ENCODE results near the gene FAM114A1. TPM values are rescaled to one million over a fixed set of nuclear protein-coding genes. Genes with fewer than 3 reads are reported as not detected.
"Not testable (repeated sequence)": the region's sequence is repeated elsewhere in the genome, so short reads cannot be mapped to it uniquely, and the experiment has no call there.

The FAM114A1 gene
- total RNA-seq, 2 donors from 2014 or later: 0.48 to 0.83 TPM

GRCh38 chr4:38935391-38936073 lies 67.9 kb downstream of the FAM114A1 start:
- no peak for ATAC-seq (replicated peaks in 1 of 2)
- no peak overlapping the region for H3K27ac Mint-ChIP-seq
- no peaks in the 10 kb centered on the region for H3K9me3 Mint-ChIP-seq
- DNase-seq: no peak
- no peaks in the 10 kb centered on the region for H3K27me3 Mint-ChIP-seq (ENCODE audit: low read depth)
- H3K4me3 Mint-ChIP-seq: no peak overlapping the region
- peaks cover 37% of the 10 kb centered on the region for H3K4me1 Mint-ChIP-seq (ENCODE audit: low read depth)
- peaks cover 0 to 2% of the 10 kb centered on the region in 2 donors for H3K36me3 Mint-ChIP-seq (ENCODE audit: insufficient read depth in 2 of 2)

DNA sequence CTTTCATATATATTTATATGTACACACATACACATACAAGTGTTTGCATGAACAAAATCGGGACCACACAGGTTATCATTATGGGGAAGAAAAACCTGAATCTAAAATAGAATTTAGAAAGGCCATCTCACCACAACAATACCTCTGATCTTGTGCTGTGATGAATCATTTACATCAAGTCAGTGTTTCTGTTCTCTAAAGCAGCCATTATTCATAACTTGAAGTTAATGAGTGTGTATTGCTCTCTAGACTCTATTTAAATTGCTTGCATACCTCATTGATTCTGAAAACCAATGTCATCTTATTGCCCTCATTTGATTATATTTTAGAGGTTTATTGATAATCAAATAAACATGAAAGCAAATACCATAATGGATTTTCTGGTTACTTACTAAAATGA lies 71.6 kb downstream of the FAM114A1 start:
- Mint-ChIP-seq H3K9me3 (no peaks in the 10 kb centered on the region), H3K27ac (peak overlapping the region; percentile 82), H3K27me3 (ENCODE audit: low read depth) (no peaks in the 10 kb centered on the region), H3K36me3 (ENCODE audit: insufficient read depth in 2 of 2) (peaks cover 0 to 2% of the 10 kb centered on the region in 2 donors), H3K4me3 (peak overlapping the region; percentile 60 to 77), H3K4me1 (ENCODE audit: low read depth) (peaks cover 57% of the 10 kb centered on the region)
- ATAC-seq (replicated peaks in 1 of 2) (peak; percentile 91 to 97), DNase-seq (no peak)

- peak overlapping the region; percentile 82 for H3K27ac Mint-ChIP-seq
Measured at GRCh38 chr4:38940476-38940875, 72.9 kb downstream of the FAM114A1 start.

DNA sequence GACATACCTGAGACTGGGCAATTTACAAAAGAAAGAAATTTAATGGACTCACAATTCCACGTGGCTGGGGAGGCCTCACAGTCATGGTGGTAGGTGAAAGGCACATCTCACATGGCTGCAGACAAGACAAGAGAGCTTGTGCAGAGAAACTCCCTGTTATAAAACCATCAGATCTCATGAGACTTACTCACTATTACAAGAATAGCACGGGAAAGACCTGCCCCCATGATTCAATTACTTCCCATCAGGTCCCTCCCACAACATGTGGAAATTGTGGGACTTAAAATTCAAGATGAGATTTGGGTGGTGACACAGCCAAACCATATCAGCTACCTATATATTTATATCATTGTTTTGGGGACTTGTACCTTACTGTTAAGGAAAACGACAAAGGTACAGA lies 74.3 kb downstream of the FAM114A1 start:
- Mint-ChIP-seq H3K27ac (peak overlapping the region; percentile 82), H3K4me1 (ENCODE audit: low read depth) (peaks cover 61% of the 10 kb centered on the region), H3K4me3 (peak overlapping the region; percentile 65 to 77)
- H3K27me3 Mint-ChIP-seq (ENCODE audit: low read depth); ATAC-seq (replicated peaks in 1 of 2); DNase-seq; H3K36me3 Mint-ChIP-seq (ENCODE audit: insufficient read depth in 2 of 2); H3K9me3 Mint-ChIP-seq: not testable (repeated sequence)

More at GRCh38 chr4:38940476-38940875, 72.9 kb downstream of the FAM114A1 start:
- H3K36me3 Mint-ChIP-seq (ENCODE audit: insufficient read depth in 2 of 2): peaks cover 0 to 2% of the 10 kb centered on the region in 2 donors
- H3K27me3 Mint-ChIP-seq (ENCODE audit: low read depth): no peaks in the 10 kb centered on the region
- ATAC-seq (replicated peaks in 1 of 2): peak in 1 of 2 donors; percentile 6
- no peak for DNase-seq
- H3K4me1 Mint-ChIP-seq (ENCODE audit: low read depth): peaks cover 57% of the 10 kb centered on the region
- peak overlapping the region; percentile 65 to 77 for H3K4me3 Mint-ChIP-seq
- no peaks in the 10 kb centered on the region for H3K9me3 Mint-ChIP-seq

- DNase-seq: no peak
- Mint-ChIP-seq H3K27me3 (ENCODE audit: low read depth) (no peaks in the 10 kb centered on the region), H3K27ac (no peak overlapping the region), H3K4me1 (ENCODE audit: low read depth) (peaks cover 58% of the 10 kb centered on the region), H3K4me3 (no peak overlapping the region), H3K9me3 (no peaks in the 10 kb centered on the region), H3K36me3 (ENCODE audit: insufficient read depth in 2 of 2) (no peaks in the 10 kb centered on the region)
- no peak for ATAC-seq (replicated peaks in 1 of 2)
Measured at GRCh38 chr4:38943343-38943742, 75.7 kb downstream of the FAM114A1 start.

DNA sequence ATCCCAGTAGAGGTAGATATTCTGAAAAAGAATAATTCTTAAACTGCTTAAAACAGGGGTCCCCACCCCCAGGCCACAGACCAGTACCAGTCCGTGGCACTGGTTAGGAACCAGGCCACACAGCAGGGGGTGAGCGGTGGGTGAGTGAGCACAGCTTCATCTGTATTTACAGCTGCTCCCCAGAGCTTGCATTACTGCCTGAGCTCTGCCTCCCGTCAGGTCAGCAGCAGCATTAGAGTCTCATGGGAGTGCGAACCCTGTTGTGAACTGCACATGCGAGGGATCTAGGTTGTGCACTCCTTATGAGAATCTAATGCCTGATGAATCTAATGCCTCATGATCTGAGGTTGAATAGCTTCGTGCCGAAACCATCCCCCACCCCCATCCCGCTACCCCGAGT lies 76.8 kb downstream of the FAM114A1 start:
- ATAC-seq (replicated peaks in 1 of 2) (no peak), DNase-seq (no peak)
- Mint-ChIP-seq H3K9me3 (no peaks in the 10 kb centered on the region), H3K27me3 (ENCODE audit: low read depth) (no peaks in the 10 kb centered on the region), H3K4me3 (no peak overlapping the region), H3K36me3 (ENCODE audit: insufficient read depth in 2 of 2) (no peaks in the 10 kb centered on the region), H3K27ac (no peak overlapping the region), H3K4me1 (ENCODE audit: low read depth) (peaks cover 58% of the 10 kb centered on the region)

GRCh38 chr4:38946919-38947318 lies 79.3 kb downstream of the FAM114A1 start:
- no peak for ATAC-seq (replicated peaks in 1 of 2)
- H3K36me3 Mint-ChIP-seq (ENCODE audit: insufficient read depth in 2 of 2): no peaks in the 10 kb centered on the region
- H3K9me3 Mint-ChIP-seq: no peaks in the 10 kb centered on the region
- peaks cover 55% of the 10 kb centered on the region for H3K4me1 Mint-ChIP-seq (ENCODE audit: low read depth)
- DNase-seq: no peak
- H3K27ac Mint-ChIP-seq: peak overlapping the region; percentile 51
- H3K27me3 Mint-ChIP-seq (ENCODE audit: low read depth): no peaks in the 10 kb centered on the region
- H3K4me3 Mint-ChIP-seq: peak overlapping the region in 1 of 2 donors; percentile 46

DNA sequence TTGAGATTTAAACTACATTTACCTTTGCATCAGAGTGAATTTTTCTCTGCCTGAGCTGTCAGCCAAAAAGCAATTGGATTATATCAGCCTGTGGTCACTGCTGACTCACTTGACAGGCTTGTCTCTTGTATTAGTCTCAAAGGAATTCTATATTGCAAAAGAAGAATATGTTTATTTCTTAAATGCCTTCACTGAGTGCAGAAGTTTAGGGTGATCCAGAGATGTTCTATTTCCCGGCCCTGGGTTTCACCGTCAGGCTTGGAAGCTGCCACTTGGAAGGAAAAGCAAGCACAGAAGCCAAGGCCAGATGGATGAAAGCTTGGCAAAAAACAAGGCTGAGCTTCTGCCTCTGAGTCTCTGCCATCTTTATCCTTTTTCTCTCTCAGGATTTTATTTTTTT lies 80.9 kb downstream of the FAM114A1 start:
- Mint-ChIP-seq H3K27ac (peak overlapping the region; percentile 87), H3K27me3 (ENCODE audit: low read depth) (no peaks in the 10 kb centered on the region), H3K4me1 (ENCODE audit: low read depth) (peaks cover 49% of the 10 kb centered on the region), H3K9me3 (no peaks in the 10 kb centered on the region), H3K36me3 (ENCODE audit: insufficient read depth in 2 of 2) (no peaks in the 10 kb centered on the region), H3K4me3 (peak overlapping the region; percentile 55 to 59)
- DNase-seq (no peak), ATAC-seq (replicated peaks in 1 of 2) (no peak)

GRCh38 chr4:38949411-38950051 lies 81.9 kb downstream of the FAM114A1 start:
- ATAC-seq (replicated peaks in 1 of 2): peak; percentile 86 to 96
- H3K4me1 Mint-ChIP-seq (ENCODE audit: low read depth): peaks cover 55% of the 10 kb centered on the region

GRCh38 chr4:38950159-38950558 lies 82.6 kb downstream of the FAM114A1 start:
- ATAC-seq (replicated peaks in 1 of 2) (no peak), DNase-seq (no peak)
- Mint-ChIP-seq H3K4me1 (ENCODE audit: low read depth) (peaks cover 55% of the 10 kb centered on the region), H3K27ac (peak overlapping the region; percentile 87), H3K27me3 (ENCODE audit: low read depth) (no peaks in the 10 kb centered on the region), H3K9me3 (no peaks in the 10 kb centered on the region), H3K36me3 (ENCODE audit: insufficient read depth in 2 of 2) (no peaks in the 10 kb centered on the region), H3K4me3 (peak overlapping the region in 1 of 2 donors; percentile 55)

More at GRCh38 chr4:38949411-38950051, 81.9 kb downstream of the FAM114A1 start:
- peak; percentile 59 to 63 for DNase-seq
- Mint-ChIP-seq H3K36me3 (ENCODE audit: insufficient read depth in 2 of 2) (no peaks in the 10 kb centered on the region), H3K27me3 (ENCODE audit: low read depth) (no peaks in the 10 kb centered on the region), H3K27ac (peak overlapping the region; percentile 87), H3K4me3 (peak overlapping the region; percentile 55 to 59), H3K9me3 (no peaks in the 10 kb centered on the region)

- H3K4me1 Mint-ChIP-seq (ENCODE audit: low read depth): peaks cover 56% of the 10 kb centered on the region
- no peaks in the 10 kb centered on the region for H3K36me3 Mint-ChIP-seq (ENCODE audit: insufficient read depth in 2 of 2)
- no peak for DNase-seq
- no peaks in the 10 kb centered on the region for H3K27me3 Mint-ChIP-seq (ENCODE audit: low read depth)
- ATAC-seq (replicated peaks in 1 of 2): no peak
- peak overlapping the region in 1 of 2 donors; percentile 55 for H3K4me3 Mint-ChIP-seq
- H3K9me3 Mint-ChIP-seq: no peaks in the 10 kb centered on the region
- peak overlapping the region; percentile 87 for H3K27ac Mint-ChIP-seq
Measured at GRCh38 chr4:38950734-38951133, 83.1 kb downstream of the FAM114A1 start.

DNA sequence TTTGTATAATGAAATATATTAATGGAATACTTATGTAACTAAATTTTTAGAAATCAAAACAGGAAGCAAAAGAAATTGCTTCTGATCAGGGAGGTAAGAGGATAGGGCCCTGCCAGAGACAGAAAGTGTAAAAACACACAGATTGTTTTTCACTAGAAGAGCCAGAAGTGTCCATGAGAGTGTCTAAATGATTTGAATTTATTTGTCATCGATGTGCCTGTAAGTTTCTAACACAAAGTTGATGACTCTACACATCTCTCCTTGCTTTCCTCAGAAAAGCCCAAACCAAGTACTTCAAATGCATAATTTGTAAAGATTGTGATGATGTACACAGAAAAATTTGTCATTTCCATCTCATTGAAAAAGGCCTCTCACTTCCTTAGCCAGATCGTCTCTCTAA lies 84.0 kb downstream of the FAM114A1 start:
- Mint-ChIP-seq H3K36me3 (ENCODE audit: insufficient read depth in 2 of 2) (peaks cover 4 to 7% of the 10 kb centered on the region in 2 donors), H3K4me1 (ENCODE audit: low read depth) (peaks cover 63% of the 10 kb centered on the region), H3K9me3 (peaks cover 0 to 6% of the 10 kb centered on the region in 2 donors), H3K27me3 (ENCODE audit: low read depth) (no peaks in the 10 kb centered on the region), H3K27ac (peak overlapping the region; percentile 17), H3K4me3 (peak overlapping the region in 1 of 2 donors; percentile 28)
- DNase-seq (no peak), ATAC-seq (replicated peaks in 1 of 2) (peak; percentile 17 to 52)

DNA sequence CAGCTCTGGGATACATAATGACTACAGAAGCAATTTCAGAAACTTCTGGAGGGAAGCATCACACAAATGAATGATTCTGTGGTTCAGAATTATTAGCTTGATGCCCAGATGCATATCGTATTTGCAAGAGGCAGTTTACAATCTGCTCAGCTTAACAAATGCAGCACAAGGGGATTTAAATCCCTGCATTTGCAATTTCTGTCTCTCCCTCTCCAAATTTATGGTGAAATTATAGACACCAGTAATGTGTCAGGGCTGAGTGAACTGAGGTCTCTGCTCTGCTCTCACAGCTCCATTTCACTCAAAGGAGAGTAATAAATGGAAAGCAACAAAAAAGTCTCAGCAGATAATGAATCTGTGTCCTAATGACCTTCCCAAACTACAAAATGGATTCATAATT lies 84.4 kb downstream of the FAM114A1 start:
- no peak for ATAC-seq (replicated peaks in 1 of 2)

More for the DNA sequence above, 84.4 kb downstream of the FAM114A1 start:
- H3K27me3 Mint-ChIP-seq (ENCODE audit: low read depth): no peaks in the 10 kb centered on the region
- peaks cover 4 to 7% of the 10 kb centered on the region in 2 donors for H3K36me3 Mint-ChIP-seq (ENCODE audit: insufficient read depth in 2 of 2)
- peaks cover 0 to 7% of the 10 kb centered on the region in 2 donors for H3K9me3 Mint-ChIP-seq
- H3K27ac Mint-ChIP-seq: peak overlapping the region; percentile 17
- DNase-seq: no peak
- peaks cover 63% of the 10 kb centered on the region for H3K4me1 Mint-ChIP-seq (ENCODE audit: low read depth)
- peak overlapping the region in 1 of 2 donors; percentile 28 for H3K4me3 Mint-ChIP-seq
